Measurements from ENCODE around the gene TMEM234.
"Not testable (repeated sequence)": the region's sequence is repeated elsewhere in the genome, so short reads cannot be mapped to it uniquely, and the experiment has no call there.

Gene TMEM234

GRCh38 chr1:32263744-32264143 lies 41.6 kb upstream of the TMEM234 start:
- no peak overlapping the region for H3K4me2 ChIP-seq (ENCODE audit: low read length)
- no peak for TF ChIP-seq CTCF (IDR thresholded peaks at IDR 0.05)
- H3K27me3 ChIP-seq (ENCODE audit: control insufficient read depth, insufficient read depth, low read length): no peaks in the 10 kb centered on the region
- no peak overlapping the region for H3K9ac ChIP-seq
- H3K9me3 ChIP-seq (ENCODE audit: control insufficient read depth, low read length): no peaks in the 10 kb centered on the region
- no peaks in the 10 kb centered on the region for H3K79me2 ChIP-seq
- H3K36me3 ChIP-seq (ENCODE audit: control insufficient read depth, insufficient read depth, low read length): no peaks in the 10 kb centered on the region
- no peak overlapping the region for H3K27ac ChIP-seq
- no peak overlapping the region for H3K4me3 ChIP-seq (ENCODE audit: low read depth, low read length)
- H3K4me1 ChIP-seq: no peaks in the 10 kb centered on the region
- H2AFZ ChIP-seq: no peak overlapping the region

- not testable (repeated sequence) for H2AFZ ChIP-seq; H3K4me2 ChIP-seq (ENCODE audit: low read length); H3K9ac ChIP-seq; H3K79me2 ChIP-seq; H3K27ac ChIP-seq; H3K9me3 ChIP-seq (ENCODE audit: control insufficient read depth, low read length); H3K27me3 ChIP-seq (ENCODE audit: control insufficient read depth, insufficient read depth, low read length); H3K4me1 ChIP-seq; H3K4me3 ChIP-seq (ENCODE audit: low read depth, low read length); H3K36me3 ChIP-seq (ENCODE audit: control insufficient read depth, insufficient read depth, low read length)
Measured at GRCh38 chr1:32263236-32263593, 41.1 kb upstream of the TMEM234 start.

- no peaks in the 10 kb centered on the region for H3K4me1 ChIP-seq
- H3K9me3 ChIP-seq (ENCODE audit: control insufficient read depth, low read length): no peaks in the 10 kb centered on the region
- no peak overlapping the region for H3K27ac ChIP-seq
- TF ChIP-seq CTCF (IDR thresholded peaks at IDR 0.05): no peak
- no peak overlapping the region for H3K9ac ChIP-seq
- H3K36me3 ChIP-seq (ENCODE audit: control insufficient read depth, insufficient read depth, low read length): no peaks in the 10 kb centered on the region
- H3K4me2 ChIP-seq (ENCODE audit: low read length): no peak overlapping the region
- H3K27me3 ChIP-seq (ENCODE audit: control insufficient read depth, insufficient read depth, low read length): no peaks in the 10 kb centered on the region
- no peaks in the 10 kb centered on the region for H3K79me2 ChIP-seq
- H2AFZ ChIP-seq: no peak overlapping the region
- no peak overlapping the region for H3K4me3 ChIP-seq (ENCODE audit: low read depth, low read length)
Measured at GRCh38 chr1:32257227-32257508, 35.0 kb upstream of the TMEM234 start.

GRCh38 chr1:32256473-32257226 lies 34.5 kb upstream of the TMEM234 start:
- Histone ChIP-seq H3K9me3 (ENCODE audit: control insufficient read depth, low read length) (no peaks in the 10 kb centered on the region), H2AFZ (no peak overlapping the region), H3K27ac (no peak overlapping the region), H3K4me1 (no peaks in the 10 kb centered on the region), H3K79me2 (no peaks in the 10 kb centered on the region), H3K27me3 (ENCODE audit: control insufficient read depth, insufficient read depth, low read length) (no peaks in the 10 kb centered on the region), H3K36me3 (ENCODE audit: control insufficient read depth, insufficient read depth, low read length) (no peaks in the 10 kb centered on the region), H3K9ac (no peak overlapping the region), H3K4me3 (ENCODE audit: low read depth, low read length) (no peak overlapping the region), H3K4me2 (ENCODE audit: low read length) (no peak overlapping the region)
- no peak for TF ChIP-seq CTCF (IDR thresholded peaks at IDR 0.05)

- Histone ChIP-seq H3K9ac (no peak overlapping the region), H3K27ac (no peak overlapping the region), H3K9me3 (ENCODE audit: control insufficient read depth, low read length) (no peaks in the 10 kb centered on the region), H2AFZ (no peak overlapping the region), H3K79me2 (no peaks in the 10 kb centered on the region), H3K36me3 (ENCODE audit: control insufficient read depth, insufficient read depth, low read length) (no peaks in the 10 kb centered on the region), H3K27me3 (ENCODE audit: control insufficient read depth, insufficient read depth, low read length) (no peaks in the 10 kb centered on the region), H3K4me2 (ENCODE audit: low read length) (no peak overlapping the region), H3K4me1 (no peaks in the 10 kb centered on the region), H3K4me3 (ENCODE audit: low read depth, low read length) (no peak overlapping the region)
- no peak for TF ChIP-seq CTCF (IDR thresholded peaks at IDR 0.05)
Measured at GRCh38 chr1:32255072-32256071, 33.2 kb upstream of the TMEM234 start.

Data from parathyroid adenoma (tissue), 2 donors.